ENCODE data around the gene MOSMO.

Gene MOSMO

DNA sequence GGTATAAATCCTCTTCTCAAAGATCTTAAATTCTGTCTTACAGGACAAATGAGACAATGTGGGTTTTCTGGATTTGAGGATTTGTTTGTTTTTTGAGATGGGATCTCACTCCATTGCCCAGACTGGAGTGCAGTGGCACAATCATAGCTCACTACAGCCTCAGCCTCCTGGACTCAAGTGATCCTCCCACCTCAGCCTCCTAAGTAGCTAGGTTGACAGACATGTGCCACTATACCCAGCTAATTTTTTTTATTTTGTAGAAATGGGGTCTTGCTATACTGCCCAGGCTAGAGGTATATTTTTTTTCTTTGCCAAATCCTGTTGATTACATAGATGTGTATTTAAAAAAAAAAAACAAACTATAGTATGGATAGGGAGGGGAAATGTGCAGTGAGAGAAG lies 122.6 kb downstream of the MOSMO start:
- in situ Hi-C loops (cut with MboI; ENCODE audit: low sequenced_read_pairs), result no loop called here

DNA sequence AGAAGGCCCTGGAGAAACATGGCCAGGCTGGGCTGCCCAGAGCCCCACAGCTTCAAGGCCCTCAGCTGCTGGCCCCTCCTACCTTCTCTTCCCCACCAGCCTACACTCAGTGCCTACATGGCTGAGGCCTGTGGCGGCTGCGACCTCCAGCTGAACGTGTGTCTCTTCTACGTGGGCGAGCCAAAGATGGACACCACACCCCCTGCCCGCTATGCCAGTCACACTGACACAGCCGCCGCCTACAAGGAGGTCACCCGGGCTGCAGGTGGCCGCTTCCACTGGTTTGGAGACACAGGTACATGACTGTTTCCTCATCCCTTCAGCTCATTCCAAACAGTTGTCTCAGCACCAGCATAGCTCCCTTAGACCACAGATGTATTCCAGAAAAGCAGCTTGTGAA lies 124.9 kb downstream of the MOSMO start:
- in situ Hi-C loops (cut with MboI; ENCODE audit: low sequenced_read_pairs), result no loop called here

Measured in HL-60/S4 treated with retinoic acid at 250 ng/mL for 4 days and 3 days (cell line).